Ramos (cell line): ENCODE measurements around the gene KRT2.

Source experiments
- in situ Hi-C: fragments of 300-500 bp; cut with MboI; formaldehyde crosslinking; loops from one replicate; pipeline ENCODE4 v1.14.3; 2022; ENCODE audit warnings: low sequenced_read_pairs; ENCODE audit not compliant: unreplicated experiment

The KRT2 gene

GRCh38 chr12:52669426-52669825 lies 17.4 kb upstream of the KRT2 start:
- in situ Hi-C loops: no loop called here

GRCh38 chr12:52667931-52668330 lies 15.9 kb upstream of the KRT2 start:
- in situ Hi-C loops: no loop called here

- in situ Hi-C loops: no loop called here
These were observed 15.5 kb upstream of the KRT2 start for GRCh38 chr12:52667509-52667908.

GRCh38 chr12:52666471-52666870 lies 14.5 kb upstream of the KRT2 start:
- in situ Hi-C loops: no loop called here

- in situ Hi-C loops: no loop called here
These were observed 11.4 kb upstream of the KRT2 start for GRCh38 chr12:52663420-52663819.

GRCh38 chr12:52662918-52663229 lies 10.9 kb upstream of the KRT2 start:
- in situ Hi-C loops: no loop called here

- in situ Hi-C loops: no loop called here
These were observed 10.3 kb upstream of the KRT2 start for GRCh38 chr12:52662093-52662917.

GRCh38 chr12:52661668-52662067 lies 9.7 kb upstream of the KRT2 start:
- in situ Hi-C loops: no loop called here

GRCh38 chr12:52660934-52661499 lies 9.0 kb upstream of the KRT2 start:
- in situ Hi-C loops: no loop called here

GRCh38 chr12:52659951-52660350 lies 7.9 kb upstream of the KRT2 start:
- in situ Hi-C loops: no loop called here

GRCh38 chr12:52659395-52659794 lies 7.4 kb upstream of the KRT2 start:
- in situ Hi-C loops: no loop called here

- in situ Hi-C loops: no loop called here
These were observed 6.2 kb upstream of the KRT2 start for GRCh38 chr12:52658196-52658595.

- in situ Hi-C loops: no loop called here
These were observed 5.4 kb upstream of the KRT2 start for GRCh38 chr12:52657250-52657902.

GRCh38 chr12:52656616-52657015 lies 4.6 kb upstream of the KRT2 start:
- in situ Hi-C loops: no loop called here

- in situ Hi-C loops: no loop called here
These were observed 3.7 kb upstream of the KRT2 start for GRCh38 chr12:52655720-52656124.

GRCh38 chr12:52655251-52655650 lies 3.2 kb upstream of the KRT2 start:
- in situ Hi-C loops: no loop called here

GRCh38 chr12:52650520-52651081 lies 1.4 kb downstream of the KRT2 start:
- in situ Hi-C loops: no loop called here

GRCh38 chr12:52649066-52649465 lies 2.9 kb downstream of the KRT2 start:
- in situ Hi-C loops: no loop called here

- in situ Hi-C loops: no loop called here
These were observed 3.9 kb downstream of the KRT2 start for GRCh38 chr12:52648012-52648550.

- in situ Hi-C loops: no loop called here
These were observed 4.4 kb downstream of the KRT2 start for GRCh38 chr12:52647601-52648000.

GRCh38 chr12:52646613-52647012 lies 5.4 kb downstream of the KRT2 start:
- in situ Hi-C loops: no loop called here
